H1 (cell line): ENCODE measurements around the gene PMP22. TPM values are rescaled to one million over a fixed set of nuclear protein-coding genes. Genes with fewer than 3 reads are reported as not detected.

Source experiments
- CTCF ChIA-PET: fragments of 300-600 bp; sonication (Branson Sonifier 250); formaldehyde crosslinking; loops from one replicate; lab custom pipeline; 2021; ENCODE audit not compliant: partially characterized antibody; lab: Charles Lee
- POLR2A ChIA-PET: fragments of 300-600 bp; sonication (Branson Sonifier 250); formaldehyde crosslinking; loops from one replicate; lab custom pipeline; 2021; ENCODE audit warnings: inconsistent platforms; ENCODE audit not compliant: partially characterized antibody; lab: Charles Lee
- DNase-seq, 2 experiments: peaks; one replicate each; pipeline versions ENCODE4 v3.0.0 to v3.0.0-alpha.2; 2010 to 2022; ENCODE audit warnings: low spot score in 2 of 2, low read depth in 1 of 2, mixed read lengths in 1 of 2
- FAIRE-seq: peaks from 2 replicates; lab custom pipeline; 2011; peaks lifted over from hg19 to GRCh38; lab: Jason Lieb, UNC
- H2AFZ ChIP-seq: 2 replicates; pipeline ENCODE4 v1.8.1; 2012; ENCODE audit warnings: low read length, inconsistent platforms
- H2AK5ac ChIP-seq: 2 replicates; pipeline ENCODE4 v1.6.1; 2013; ENCODE audit warnings: low read depth, low read length
- H2BK120ac ChIP-seq: replicated peaks from 2 replicates; pipeline ENCODE3; 2013; ENCODE audit warnings: low read depth, low read length, inconsistent platforms
- H2BK12ac ChIP-seq: 2 replicates; pipeline ENCODE4 v1.6.1; 2013; ENCODE audit warnings: low read depth, low read length
- H2BK15ac ChIP-seq: 2 replicates; pipeline ENCODE4 v1.6.1; 2013; ENCODE audit warnings: low read length
- H2BK20ac ChIP-seq: 2 replicates; pipeline ENCODE4 v1.6.1; 2013; ENCODE audit warnings: low read length
- H2BK5ac ChIP-seq: 2 replicates; pipeline ENCODE4 v1.6.1; 2013; ENCODE audit warnings: low read depth, low read length
- H3K14ac ChIP-seq: 2 replicates; pipeline ENCODE4 v1.6.1; 2013; ENCODE audit warnings: inconsistent platforms; ENCODE audit not compliant: insufficient read length
- H3K18ac ChIP-seq: 2 replicates; pipeline ENCODE4 v1.6.1; 2013; ENCODE audit warnings: low read length; ENCODE audit errors: extremely low read depth
- H3K23ac ChIP-seq: 2 replicates; pipeline ENCODE4 v1.6.1; 2013; ENCODE audit warnings: inconsistent platforms; ENCODE audit not compliant: insufficient read length
- H3K23me2 ChIP-seq: 2 replicates; pipeline ENCODE4 v1.6.1; 2013; ENCODE audit warnings: low read depth, low read length
- H3K27ac ChIP-seq: 2 replicates; pipeline ENCODE4 v1.6.1; 2011; ENCODE audit warnings: low read depth, low read length, inconsistent platforms
- H3K27me3 ChIP-seq, 4 experiments: replicated peaks in 1 of 4; 1 replicate in 1 of 4; 2 replicates in 3 of 4; pipeline versions ENCODE4 v1.6.1 to v1.8.1; 2011 to 2013; ENCODE audit warnings: low read length in 3 of 4, mild to moderate bottlenecking in 3 of 4, inconsistent platforms in 2 of 4, mixed read lengths in 2 of 4, moderate library complexity in 1 of 4; ENCODE audit not compliant: control insufficient read depth in 3 of 4, insufficient read depth in 3 of 4; ENCODE audit errors: extremely low read depth in 1 of 4
- H3K36me3 ChIP-seq, 4 experiments: 2 replicates each; pipeline versions ENCODE4 v1.6.1 to v1.8.1; 2011 to 2013; ENCODE audit warnings: mild to moderate bottlenecking in 4 of 4, low read length in 3 of 4, moderate library complexity in 2 of 4, control low read depth in 1 of 4, inconsistent platforms in 1 of 4; ENCODE audit not compliant: insufficient read depth in 4 of 4, control insufficient read depth in 2 of 4
- H3K4ac ChIP-seq: replicated peaks from 2 replicates; pipeline ENCODE3; 2013; ENCODE audit warnings: low read length, low read depth, mixed read lengths, inconsistent platforms; ENCODE audit not compliant: insufficient read length
- H3K4me1 ChIP-seq, 4 experiments: replicated peaks in 1 of 4; 1 replicate in 1 of 4; 2 replicates in 3 of 4; pipeline versions ENCODE4 v1.6.1 to v1.8.1; 2011 to 2013; ENCODE audit warnings: low read length in 3 of 4, inconsistent platforms in 2 of 4, mixed read lengths in 1 of 4; ENCODE audit not compliant: insufficient read depth in 4 of 4, control insufficient read depth in 3 of 4
- H3K4me2 ChIP-seq, 2 experiments: 2 replicates each; pipeline versions ENCODE4 v1.6.1 to v1.8.1; 2011 to 2013; ENCODE audit warnings: low read depth in 2 of 2, low read length in 2 of 2, control low read depth in 1 of 2, inconsistent platforms in 1 of 2, mild to moderate bottlenecking in 1 of 2; ENCODE audit not compliant: insufficient read depth in 1 of 2
- H3K4me3 ChIP-seq, 4 experiments: fragments of 200-600, 300-600 bp in 1 of 4; sonication (generic), shearing (Covaris generic), sonication (Bioruptor Twin) in 1 of 4; 2 replicates each; pipeline versions ENCODE4 v1.5.1 to v1.8.1; 2011 to 2016; ENCODE audit warnings: low read length in 4 of 4, low read depth in 3 of 4, control low read depth in 2 of 4, inconsistent platforms in 2 of 4, mild to moderate bottlenecking in 2 of 4, mixed read lengths in 1 of 4, moderate library complexity in 1 of 4; ENCODE audit not compliant: insufficient read depth in 2 of 4; ENCODE audit errors: extremely low read depth in 1 of 4
- H3K56ac ChIP-seq: replicated peaks from 2 replicates; pipeline ENCODE3; 2013; ENCODE audit warnings: low read depth, mild to moderate bottlenecking, mixed read lengths, low read length, inconsistent platforms; ENCODE audit not compliant: insufficient read length
- H3K79me1 ChIP-seq: 2 replicates; pipeline ENCODE4 v1.6.1; 2013; ENCODE audit warnings: low read depth, low read length, control low read depth
- H3K79me2 ChIP-seq, 2 experiments: 2 replicates each; pipeline versions ENCODE4 v1.6.1 to v1.8.1; 2012 to 2013; ENCODE audit warnings: low read length in 2 of 2, mild to moderate bottlenecking in 2 of 2, inconsistent platforms in 1 of 2; ENCODE audit not compliant: insufficient read depth in 2 of 2, control insufficient read depth in 1 of 2
- H3K9ac ChIP-seq, 4 experiments: replicated peaks in 1 of 4; 1 replicate in 1 of 4; 2 replicates in 3 of 4; pipeline versions ENCODE4 v1.6.1 to v1.8.1; 2011 to 2013; ENCODE audit warnings: low read depth in 3 of 4, low read length in 3 of 4, control low read depth in 2 of 4, mild to moderate bottlenecking in 2 of 4, moderate library complexity in 2 of 4, inconsistent platforms in 1 of 4; ENCODE audit errors: extremely low read depth in 1 of 4
- H3K9me3 ChIP-seq, 2 experiments: 2 replicates each; pipeline versions ENCODE4 v1.6.1 to v1.8.1; 2012 to 2013; ENCODE audit warnings: mild to moderate bottlenecking in 2 of 2, moderate library complexity in 2 of 2, control low read depth in 1 of 2, inconsistent platforms in 1 of 2, low read depth in 1 of 2, low read length in 1 of 2, mixed read lengths in 1 of 2; ENCODE audit not compliant: insufficient read depth in 2 of 2
- H4K20me1 ChIP-seq, 2 experiments: replicated peaks in 1 of 2; 2 replicates each; pipeline versions ENCODE3 to v1.8.1; 2011 to 2013; ENCODE audit warnings: inconsistent platforms in 2 of 2, low read length in 2 of 2, mild to moderate bottlenecking in 1 of 2; ENCODE audit not compliant: insufficient read depth in 2 of 2, control insufficient read depth in 1 of 2
- H4K5ac ChIP-seq: 2 replicates; pipeline ENCODE4 v1.6.1; 2013; ENCODE audit warnings: low read length, low read depth, mixed read lengths, inconsistent platforms; ENCODE audit not compliant: insufficient read length
- H4K8ac ChIP-seq: 2 replicates; pipeline ENCODE4 v1.8.0; 2013; ENCODE audit warnings: mild to moderate bottlenecking, moderate library complexity, low read length, inconsistent platforms; ENCODE audit not compliant: insufficient read depth; ENCODE audit errors: extremely low read depth
- H4K91ac ChIP-seq: replicated peaks from 2 replicates; pipeline ENCODE3; 2013; ENCODE audit warnings: low read length, mixed read lengths, inconsistent platforms; ENCODE audit not compliant: insufficient read length
- ASH2L ChIP-seq: fragments of 200-600, 300-600 bp; sonication (generic); IDR thresholded peaks from one replicate; pipeline ENCODE4 v1.7.1; 2017; ENCODE audit warnings: low read length
- CBX8 ChIP-seq: fragments of 300-800, 300-1000 bp; sonication (generic); IDR thresholded peaks from 2 replicates; pipeline ENCODE4 v1.7.1; 2016; ENCODE audit warnings: low read depth, low read length, borderline replicate concordance
- CEBPB ChIP-seq: IDR thresholded peaks from 2 replicates; pipeline ENCODE4 v1.6.1; 2012; ENCODE audit warnings: low read depth, low read length
- CREB1 ChIP-seq: IDR thresholded peaks from 2 replicates; pipeline ENCODE4 v1.6.1; 2012; ENCODE audit warnings: inconsistent platforms
- E2F6 ChIP-seq: IDR thresholded peaks from 2 replicates; pipeline ENCODE4 v1.6.1; 2012; ENCODE audit warnings: inconsistent platforms
- EGR1 ChIP-seq: IDR thresholded peaks from 2 replicates; pipeline ENCODE4 v1.6.1; 2011; ENCODE audit warnings: low read depth, low read length, borderline replicate concordance
- EZH2 ChIP-seq: fragments of 200-600 bp; sonication (generic); IDR thresholded peaks from 2 replicates; pipeline ENCODE4 v1.7.1; 2012; ENCODE audit warnings: low read depth, mild to moderate bottlenecking, moderate library complexity, low read length, inconsistent platforms; ENCODE audit not compliant: severe bottlenecking
- GABPA ChIP-seq: IDR thresholded peaks from 2 replicates; pipeline ENCODE4 v1.6.1; 2011; ENCODE audit warnings: mild to moderate bottlenecking, low read length, moderate library complexity, borderline replicate concordance; ENCODE audit not compliant: insufficient read depth
- HDAC2 ChIP-seq, 2 experiments: fragments of 300-600 bp in 1 of 2; sonication (generic) in 1 of 2; IDR thresholded peaks; 2 replicates each; pipeline ENCODE4 v1.6.1; 2011 to 2012; ENCODE audit warnings: low read depth in 2 of 2, low read length in 2 of 2, mild to moderate bottlenecking in 2 of 2, moderate library complexity in 2 of 2, borderline replicate concordance in 1 of 2, inconsistent platforms in 1 of 2
- MAFK ChIP-seq: IDR thresholded peaks from 2 replicates; pipeline ENCODE4 v1.6.1; 2012; ENCODE audit warnings: low read depth, mild to moderate bottlenecking, improper control_type of control experiment, low read length
- NRF1 ChIP-seq: IDR thresholded peaks from 2 replicates; pipeline ENCODE4 v1.6.1; 2011; ENCODE audit warnings: mild to moderate bottlenecking, low read depth, low read length, improper control_type of control experiment
- POLR2A ChIP-seq, 2 experiments: IDR thresholded peaks; 1 replicate in 1 of 2; 2 replicates in 1 of 2; pipeline ENCODE4 v1.6.1; 2011; ENCODE audit warnings: low read depth in 2 of 2, low read length in 2 of 2, mild to moderate bottlenecking in 2 of 2; ENCODE audit errors: control extremely low read depth in 1 of 2
- SIN3A ChIP-seq, 2 experiments: IDR thresholded peaks in 1 of 2; conservative IDR thresholded peaks in 1 of 2; 2 replicates each; pipeline ENCODE4 v1.6.1; 2011 to 2012; ENCODE audit warnings: low read length in 2 of 2, improper control_type of control experiment in 1 of 2, low read depth in 1 of 2, mild to moderate bottlenecking in 1 of 2
- SUZ12 ChIP-seq: fragments of 200-600 bp; sonication (generic); IDR thresholded peaks from 2 replicates; pipeline ENCODE4 v1.6.1; 2012; ENCODE audit warnings: mild to moderate bottlenecking, inconsistent platforms, low read length, moderate library complexity, mixed read lengths
- WGBS, 2 experiments: shearing (Covaris generic) in 1 of 2; methylation state at CpG; one replicate each; pipeline versions ENCODE4 v1.1.6 to v1.1.7; 2013 to 2015; ENCODE audit warnings: low lambda C conversion rate in 2 of 2, mixed read lengths in 2 of 2, inconsistent platforms in 1 of 2, low coverage in 1 of 2, missing lambda C conversion rate in 1 of 2; ENCODE audit not compliant: insufficient replicate concordance in 2 of 2, insufficient coverage in 1 of 2, insufficient read length in 1 of 2; ENCODE audit errors: extremely low coverage in 1 of 2, missing lambda C conversion rate in 1 of 2; 5-methylcytosine and 5-hydroxymethylcytosine counted together
- polyA plus RNA-seq, 7 experiments: library from polyadenylated mRNA; depleted of rRNA in 3 of 7; stranded (reverse) in 5 of 7; unstranded in 2 of 7; fragments of >200 nt in 5 of 7; fragments of 200-250 nt in 2 of 7; gene quantifications; 1 replicate in 5 of 7; 2 replicates in 1 of 7; 4 replicates in 1 of 7; pipeline versions ENCODE4 v1.2.1 to v1.2.3, GENCODE V29; 2011 to 2013; ENCODE audit warnings: missing spikeins in 2 of 7, mixed read lengths in 2 of 7
- total RNA-seq: library from RNA; stranded (reverse); fragmentation: NEBNext Ultra II Directional; extraction: Animal tissue kit (Norgen Biotek cat#: 25700); gene quantifications from 2 replicates; pipeline ENCODE4 v1.2.1, GENCODE V29; 2021

The PMP22 gene
- total and polyA plus RNA-seq, 2 of the 8 experiments (the other 6 are each of a cell fraction or from before 2014, with no cell fraction given) = 0.84 to 4.9 TPM

DNA sequence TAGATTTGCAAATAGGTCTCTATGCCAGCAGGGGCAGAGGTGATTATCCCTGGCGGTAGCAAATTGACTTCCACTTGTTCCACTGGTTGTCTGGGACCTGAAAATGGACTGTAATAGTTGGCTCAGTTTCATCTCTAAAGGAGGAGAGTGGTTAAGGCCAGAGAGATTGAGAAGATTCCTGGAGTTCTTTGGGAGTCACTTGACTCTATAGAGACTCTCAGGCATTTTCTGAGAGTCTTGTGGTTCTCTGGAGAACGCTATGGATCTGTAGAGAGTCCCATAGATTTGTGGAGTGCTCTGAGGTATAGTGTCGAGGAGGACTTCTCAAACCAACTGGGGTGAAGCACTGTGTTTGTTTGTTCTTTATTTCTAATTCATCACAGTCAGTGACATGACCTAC lies 8.9 kb upstream of the PMP22 start:
- Histone ChIP-seq H3K27ac (no peak overlapping the region), H3K56ac (no peak overlapping the region), H4K8ac (no peak overlapping the region), H2AFZ (no peak overlapping the region), H3K4me2 (no peak overlapping the region), H2BK20ac (no peak overlapping the region), H3K79me1 (no peaks in the 10 kb centered on the region), H2BK5ac (no peak overlapping the region), H3K27me3 (no peaks in the 10 kb centered on the region; a peak in 1 of 7 replicates), H3K23me2 (no peaks in the 10 kb centered on the region), H2BK12ac (no peak overlapping the region), H2BK15ac (no peak overlapping the region), H3K14ac (no peak overlapping the region), H2BK120ac (no peak overlapping the region), H2AK5ac (no peak overlapping the region), H3K4me3 (no peak overlapping the region), H4K91ac (no peak overlapping the region), H3K36me3 (no peaks in the 10 kb centered on the region), H3K4ac (no peak overlapping the region), H3K9ac (no peak overlapping the region), H3K4me1 (peaks cover 0 to 9% (median 5%) of the 10 kb centered on the region in 4 experiments; a peak in 4 of 7 replicates), H4K5ac (no peak overlapping the region), H3K9me3 (0 out of 4 replicates have a peak, but pooled peaks cover 0 to 4% of the 10 kb centered on the region in 2 experiments), H3K23ac (no peak overlapping the region), H3K18ac (no peak overlapping the region), H3K79me2 (no peaks in the 10 kb centered on the region), H4K20me1 (no peaks in the 10 kb centered on the region)
- DNase-seq (no peak), FAIRE-seq (no peak)
- ChIA-PET CTCF (no interaction called here), POLR2A (no interaction called here)
- 75% methylated on average over 3 of the region's 3 CpGs; no CpG with 5 or more reads in 1 of the 2 experiments for WGBS, 2 experiments
- TF ChIP-seq SUZ12 (no peak), EZH2 (no peak), POLR2A (IDR thresholded peaks at IDR 0.05; ENCODE audit: control extremely low read depth in 1 of 2, low read depth in 2 of 2, low read length in 2 of 2) (no peak), CREB1 (no peak), NRF1 (no peak), GABPA (no peak), CEBPB (no peak), MAFK (no peak), CBX8 (no peak), SIN3A (conservative IDR thresholded peaks at IDR 0.05 in 1 of 2, IDR thresholded peaks at IDR 0.05 in 1 of 2; ENCODE audit: low read depth in 1 of 2, low read length in 2 of 2) (no peak), EGR1 (no peak), E2F6 (no peak), ASH2L (no peak), HDAC2 (IDR thresholded peaks at IDR 0.05; ENCODE audit: borderline replicate concordance in 1 of 2, low read depth in 2 of 2, low read length in 2 of 2) (no peak)
